ENCODE measurements around the gene PAFAH2.
A peak's percentile ranks its signal among the peaks of the same experiment; 100 is the strongest.

PAFAH2 gene

DNA sequence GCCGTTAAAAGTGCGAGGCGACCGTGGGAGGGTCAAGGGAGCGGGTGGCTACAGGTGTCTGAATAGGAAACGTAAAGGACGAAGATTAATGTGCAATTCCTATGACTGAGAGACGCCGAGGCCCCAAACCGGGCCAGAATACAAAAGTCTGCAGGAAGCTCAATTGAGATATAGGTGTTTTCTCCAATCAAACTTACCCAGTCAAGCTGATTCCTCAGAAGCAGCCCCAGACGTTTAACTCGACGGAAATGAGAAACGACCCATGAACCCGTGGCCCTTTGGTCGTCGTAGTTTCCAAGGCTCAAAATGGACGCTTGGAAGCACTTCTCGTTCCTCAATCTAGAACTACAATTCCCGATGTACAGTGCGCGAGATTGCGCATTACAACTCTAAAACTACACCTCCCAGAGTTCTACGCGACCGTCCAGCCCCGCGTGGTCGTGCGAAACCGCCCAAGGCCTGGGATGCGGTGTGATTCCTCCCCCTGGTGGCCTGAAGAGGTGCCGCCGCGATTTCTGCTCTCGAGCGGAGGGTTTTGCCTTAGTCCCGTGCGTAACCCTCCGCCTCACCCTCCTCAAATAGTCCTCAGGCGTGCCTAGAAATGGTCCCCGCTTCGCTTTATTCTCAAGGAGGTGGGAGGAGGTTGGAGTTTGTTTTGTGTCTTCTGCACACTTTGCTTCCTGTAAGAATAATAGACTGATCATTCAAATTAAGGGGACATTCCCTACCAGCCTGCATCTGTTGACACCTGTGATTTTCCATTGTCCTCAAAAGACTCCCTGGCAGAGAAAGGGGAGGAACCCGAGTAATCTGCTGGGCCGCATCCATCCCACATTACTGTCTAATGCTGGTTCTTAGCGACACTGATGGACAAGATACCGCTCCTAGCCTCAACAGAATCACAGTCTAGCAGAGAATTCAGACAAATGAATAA is at the start of gene PAFAH2:
Gene PAFAH2 (minus strand): TSS at position 236 of the 934 bp plus-strand sequence. CDS start 7,247 bp downstream, outside the sequence.
- DNase-seq, result peak; percentile 96

DNA sequence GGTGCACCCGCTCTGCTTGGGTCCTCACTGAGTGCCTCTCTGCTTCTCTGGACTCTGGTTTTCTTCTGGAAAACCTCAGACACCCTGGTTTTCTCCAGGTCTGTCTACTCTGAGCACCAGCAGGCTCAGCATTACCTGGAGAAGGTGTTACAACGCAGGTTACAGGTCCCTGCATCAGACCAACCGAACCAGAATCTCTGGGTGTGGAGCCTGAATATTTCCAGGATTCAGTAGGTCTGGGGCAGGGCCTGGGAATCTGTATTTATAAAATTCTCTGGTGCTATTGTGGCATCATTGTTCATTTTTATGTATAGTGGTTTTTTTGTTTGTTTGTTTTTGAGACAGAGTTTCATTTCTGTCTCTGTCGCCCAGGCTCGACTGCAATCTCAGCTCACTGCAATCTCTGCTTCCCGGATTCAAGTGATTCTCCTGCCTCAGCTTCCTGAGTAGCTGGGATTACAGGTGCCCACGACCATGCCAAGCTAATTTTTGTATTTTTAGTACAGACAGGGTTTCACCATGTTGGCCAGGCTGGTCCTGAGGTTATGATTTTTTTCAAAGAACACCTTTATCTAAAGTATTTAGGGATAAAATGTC is 49.5 kb upstream of the PAFAH2 start:
- DNase-seq, result no peak

DNA sequence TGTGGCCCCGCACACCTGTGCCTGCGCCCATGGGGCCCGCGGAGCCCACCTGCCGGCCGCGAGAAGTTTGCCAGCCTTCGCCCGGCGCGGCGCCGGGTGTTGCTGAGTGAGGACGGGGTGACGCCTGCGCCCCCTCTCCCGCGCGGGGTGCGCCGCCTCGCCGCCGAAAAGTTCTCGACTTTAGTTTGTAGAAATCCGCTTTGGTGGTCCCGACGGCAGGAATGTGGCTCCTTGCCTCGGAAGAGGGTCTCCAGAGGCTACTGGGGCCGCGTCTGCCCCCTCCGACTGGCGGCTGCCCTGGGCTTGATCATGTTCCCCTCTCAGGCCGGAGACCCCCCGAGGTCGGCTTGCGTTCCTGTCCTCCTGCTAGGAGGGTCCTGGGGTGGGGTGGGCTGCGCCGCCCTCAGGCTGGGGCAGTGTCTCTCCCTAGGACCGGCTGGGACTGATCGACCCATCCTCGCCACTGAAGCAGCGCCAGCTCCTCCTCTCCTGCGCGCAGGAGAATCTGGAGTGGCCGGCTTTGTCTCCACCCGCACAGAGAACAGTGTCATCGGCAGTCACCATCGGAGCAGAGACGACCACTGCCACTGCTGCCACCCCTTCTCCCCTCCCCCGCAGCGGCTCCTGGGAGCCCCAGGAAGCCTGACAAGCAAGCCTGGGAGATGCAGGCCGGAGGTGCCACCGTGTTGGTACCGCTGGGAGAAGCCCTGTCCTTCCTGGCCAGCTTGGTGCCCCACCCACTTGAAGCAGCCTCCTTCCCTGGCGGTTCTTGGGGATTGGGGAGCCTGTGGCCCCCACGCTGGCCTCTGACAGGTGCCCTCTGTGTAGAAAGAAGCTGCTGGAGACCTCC is 48.6 kb upstream of the PAFAH2 start:
- no peak for DNase-seq

DNA sequence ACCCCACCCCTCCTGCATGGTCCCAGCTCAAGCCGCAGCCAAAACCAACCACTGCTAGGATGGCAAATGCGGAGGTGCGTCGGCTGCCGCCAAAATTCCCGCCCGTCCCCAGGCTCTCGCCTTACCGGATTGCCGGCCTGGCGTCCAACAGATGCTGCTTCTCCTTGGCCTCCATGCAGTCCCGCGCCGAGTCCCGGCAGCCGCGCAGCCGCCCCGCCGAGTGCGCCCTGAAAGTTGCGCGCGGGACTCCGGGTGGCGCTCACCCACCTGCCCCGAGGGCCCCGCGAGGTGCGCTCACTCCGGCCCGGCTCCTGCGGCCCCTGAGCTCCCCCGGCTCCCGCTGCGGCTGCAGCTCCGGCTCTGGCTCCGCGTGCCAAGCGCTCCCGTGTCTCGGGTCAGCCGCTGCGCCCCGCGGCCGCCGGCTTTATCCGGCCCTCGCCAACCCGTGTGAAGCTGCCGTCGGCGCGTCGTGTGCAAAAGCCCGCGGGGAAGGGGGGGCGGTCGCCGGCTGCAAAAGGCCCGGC is 47.9 kb upstream of the PAFAH2 start, which contains the start of gene SLC30A2:
Gene SLC30A2 (minus strand): TSS at position 397 of the 524 bp plus-strand sequence. CDS start 222 bp downstream, at position 175.
- no peak for DNase-seq

DNA sequence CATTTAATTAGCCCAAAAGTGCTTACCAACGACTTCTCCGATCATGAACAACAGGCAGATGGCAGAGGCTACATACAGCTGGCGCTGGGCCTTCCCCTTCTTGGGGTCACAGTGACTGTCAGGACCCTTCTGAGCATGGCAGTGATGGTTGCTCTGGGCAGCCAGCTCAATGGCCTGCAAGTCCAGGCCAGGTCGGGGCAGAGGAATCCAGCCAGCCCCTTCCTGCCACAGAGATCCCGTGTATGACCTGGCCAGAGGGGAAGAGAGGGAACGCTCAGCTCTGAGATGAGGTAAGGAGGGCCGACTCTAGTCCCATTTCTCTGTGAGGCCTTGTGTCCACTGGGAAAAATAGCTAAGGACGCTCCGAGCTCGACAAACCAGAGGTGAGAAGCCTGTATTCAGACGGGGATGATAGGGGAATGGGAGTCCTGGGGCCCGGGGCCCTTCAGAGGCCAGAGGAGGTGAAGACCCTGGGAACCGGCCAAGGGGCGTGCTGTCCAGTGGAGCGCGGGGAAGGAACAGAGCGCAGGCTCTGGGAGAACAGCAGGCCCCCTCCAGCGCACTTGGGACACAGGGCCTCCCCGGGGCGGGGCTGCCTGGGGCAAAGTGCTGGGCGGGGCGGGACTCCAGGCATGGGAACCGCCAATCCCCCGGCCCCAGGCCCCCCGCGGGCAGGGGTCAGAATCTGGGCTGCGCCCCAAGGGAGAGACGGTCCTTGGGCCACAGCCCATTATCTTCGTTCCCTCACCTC is 47.3 kb upstream of the PAFAH2 start:
- DNase-seq, result no peak

DNA sequence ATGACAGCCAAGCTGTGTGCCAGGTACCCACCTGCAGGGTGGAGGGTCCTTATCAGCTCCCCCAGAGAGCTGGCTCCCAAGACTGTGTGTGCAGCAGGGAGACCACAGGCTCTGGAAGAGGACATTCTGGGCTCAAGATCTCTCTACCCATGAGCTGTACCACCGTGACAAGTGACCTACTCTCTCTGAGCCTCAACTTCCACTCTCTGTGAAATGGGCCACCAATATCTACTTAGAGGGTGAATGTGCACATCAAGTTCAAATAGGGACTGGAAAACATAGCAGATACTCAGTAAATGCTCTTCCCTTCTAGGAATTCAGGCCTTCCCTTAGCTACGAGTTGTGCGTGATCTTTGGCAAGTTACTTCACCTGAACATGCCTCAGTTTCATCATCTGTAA is 46.6 kb upstream of the PAFAH2 start:
- DNase-seq, result no peak

DNA sequence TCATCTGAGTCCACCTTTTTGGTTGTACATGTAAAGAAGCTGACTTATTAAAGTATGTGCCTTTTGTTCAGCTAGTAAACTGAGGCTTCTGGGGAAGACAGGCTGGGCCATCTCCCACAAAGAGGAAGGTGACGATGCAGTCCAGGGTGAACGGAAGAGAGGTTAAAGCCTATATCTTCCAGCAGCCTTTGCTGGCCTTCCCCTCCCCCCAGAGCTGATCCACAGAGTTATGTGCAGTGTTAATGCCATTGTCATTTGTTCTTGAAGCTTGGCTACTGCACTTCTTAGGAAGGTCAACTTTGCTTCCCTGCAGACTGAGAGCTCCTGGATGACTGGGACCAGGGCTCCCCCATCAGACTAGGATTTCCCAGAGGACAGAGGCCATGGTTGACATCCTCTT is 45.9 kb upstream of the PAFAH2 start:
- DNase-seq, result no peak

DNA sequence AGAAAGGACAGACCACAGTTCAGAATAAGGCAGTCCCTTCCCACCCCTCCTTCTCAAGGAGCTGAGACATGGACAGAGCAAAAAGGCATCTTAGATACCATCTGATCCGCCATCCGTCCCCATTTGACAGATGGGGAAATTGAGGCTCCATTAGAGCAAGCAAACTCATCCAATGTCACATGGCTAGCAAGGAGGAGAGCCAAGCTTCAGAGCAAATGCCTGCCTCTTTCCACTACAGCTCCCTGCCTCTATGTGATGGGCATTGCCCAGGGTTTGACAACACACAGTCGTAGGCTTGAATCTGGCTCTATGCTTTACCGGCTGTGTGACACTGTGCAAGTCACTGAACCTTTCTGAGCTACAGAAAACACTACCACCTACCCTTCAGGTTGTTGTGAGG is 44.1 kb upstream of the PAFAH2 start:
- DNase-seq, result no peak

DNA sequence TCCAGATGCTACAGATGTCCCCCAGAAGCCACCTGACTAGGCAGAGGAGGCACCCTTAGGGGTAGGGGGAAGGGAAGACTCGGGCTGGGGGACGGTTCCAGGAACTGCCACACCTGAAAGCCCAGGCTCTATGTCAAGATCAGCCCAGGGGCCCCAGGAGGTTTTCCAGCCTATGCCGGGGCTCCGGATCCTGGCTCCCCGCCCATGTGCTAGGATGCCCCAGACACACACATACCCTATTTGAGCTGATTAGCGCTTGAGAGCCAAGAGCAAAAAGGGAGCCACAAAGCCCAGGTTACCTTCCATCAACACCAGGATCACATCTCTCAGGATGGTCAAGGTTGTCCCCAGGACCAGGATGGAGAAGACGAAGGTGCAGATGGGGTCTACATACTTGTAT is 43.5 kb upstream of the PAFAH2 start:
- no peak for DNase-seq

DNA sequence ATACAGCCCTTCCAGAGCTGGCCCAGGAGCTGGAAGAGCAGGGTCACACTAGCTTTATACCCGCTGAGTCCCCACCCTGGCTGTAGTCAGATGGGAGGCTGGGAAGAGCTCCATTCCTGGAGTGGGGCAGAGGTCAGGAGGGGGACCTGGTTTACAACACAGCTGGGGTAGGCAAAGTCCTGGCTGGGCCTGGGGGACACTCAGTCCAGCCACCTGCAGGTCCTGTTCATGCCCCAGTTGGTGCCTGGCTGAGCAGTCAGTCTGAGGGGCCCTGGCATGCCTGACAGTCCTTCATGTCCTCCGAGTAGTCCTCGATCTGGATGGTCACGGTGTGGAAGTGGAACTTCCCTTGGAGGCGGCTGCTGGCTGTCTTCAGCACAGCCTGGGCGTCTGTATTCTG is 41.0 kb upstream of the PAFAH2 start:
- DNase-seq, result no peak

DNA sequence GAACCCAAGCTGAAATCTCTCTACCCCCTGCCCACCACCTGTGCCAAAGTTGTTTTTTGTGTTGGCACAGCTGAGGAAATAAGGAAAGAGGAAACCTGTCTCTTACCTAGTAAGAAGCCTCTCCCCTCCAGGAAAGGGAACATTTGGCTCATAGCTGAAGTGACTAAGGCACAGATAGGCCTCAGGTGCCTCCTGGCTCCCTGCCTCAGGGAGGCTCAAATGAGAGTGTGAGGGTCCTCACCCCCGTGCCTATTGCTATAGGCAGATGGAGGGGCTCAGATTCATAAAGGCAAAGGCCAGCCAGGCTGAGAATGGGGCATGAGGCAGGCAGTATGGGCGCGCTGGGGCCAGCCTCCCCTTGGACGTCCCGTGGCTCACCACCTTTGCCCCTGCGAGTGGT is 40.6 kb upstream of the PAFAH2 start:
- no peak for DNase-seq

DNA sequence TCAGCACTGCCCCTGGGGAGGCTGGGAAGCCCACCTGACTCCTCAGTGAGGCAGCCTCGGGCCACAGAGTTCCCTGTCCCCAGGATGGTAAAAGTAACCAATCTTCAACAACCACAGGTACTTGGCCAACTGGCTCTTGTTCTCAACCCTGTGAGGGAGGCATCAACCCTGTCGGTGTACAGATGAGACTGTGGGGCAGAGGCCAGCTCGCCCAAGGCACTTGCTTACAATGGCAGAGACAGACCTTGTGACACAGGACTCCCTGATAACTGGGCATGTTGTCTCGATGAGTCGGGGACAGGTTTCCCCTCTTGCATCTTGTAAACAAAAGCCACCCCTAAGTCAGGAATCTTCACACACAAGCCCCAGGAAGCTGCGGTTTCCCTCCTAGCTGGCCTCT is 40.0 kb upstream of the PAFAH2 start:
- DNase-seq, result no peak

DNA sequence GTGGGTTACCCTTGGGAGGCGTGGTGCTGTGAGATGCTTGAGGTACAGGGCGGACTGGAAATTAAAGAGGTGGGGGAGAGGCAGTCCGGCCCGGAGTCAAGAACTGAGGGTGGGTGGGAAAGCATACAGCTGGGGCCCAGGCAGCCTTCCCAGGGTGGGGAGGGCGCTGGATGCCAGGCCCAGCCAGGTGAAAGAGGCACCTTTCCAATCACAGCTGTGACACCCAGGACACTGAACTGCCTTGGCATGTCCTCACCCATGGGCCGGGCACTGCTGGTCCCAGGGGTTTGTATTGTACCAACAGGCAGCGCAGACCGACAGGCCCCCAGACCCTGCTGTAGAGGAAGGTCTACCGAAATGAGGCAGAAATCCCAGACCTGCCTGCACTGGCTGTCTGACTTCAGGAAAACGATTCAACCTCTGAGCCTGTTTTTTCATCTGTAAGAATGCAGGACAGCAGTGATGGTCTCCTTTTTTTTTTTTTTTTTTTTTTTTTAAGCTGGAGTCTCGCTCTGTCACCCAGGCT is 39.0 kb upstream of the PAFAH2 start:
- no peak for DNase-seq

DNA sequence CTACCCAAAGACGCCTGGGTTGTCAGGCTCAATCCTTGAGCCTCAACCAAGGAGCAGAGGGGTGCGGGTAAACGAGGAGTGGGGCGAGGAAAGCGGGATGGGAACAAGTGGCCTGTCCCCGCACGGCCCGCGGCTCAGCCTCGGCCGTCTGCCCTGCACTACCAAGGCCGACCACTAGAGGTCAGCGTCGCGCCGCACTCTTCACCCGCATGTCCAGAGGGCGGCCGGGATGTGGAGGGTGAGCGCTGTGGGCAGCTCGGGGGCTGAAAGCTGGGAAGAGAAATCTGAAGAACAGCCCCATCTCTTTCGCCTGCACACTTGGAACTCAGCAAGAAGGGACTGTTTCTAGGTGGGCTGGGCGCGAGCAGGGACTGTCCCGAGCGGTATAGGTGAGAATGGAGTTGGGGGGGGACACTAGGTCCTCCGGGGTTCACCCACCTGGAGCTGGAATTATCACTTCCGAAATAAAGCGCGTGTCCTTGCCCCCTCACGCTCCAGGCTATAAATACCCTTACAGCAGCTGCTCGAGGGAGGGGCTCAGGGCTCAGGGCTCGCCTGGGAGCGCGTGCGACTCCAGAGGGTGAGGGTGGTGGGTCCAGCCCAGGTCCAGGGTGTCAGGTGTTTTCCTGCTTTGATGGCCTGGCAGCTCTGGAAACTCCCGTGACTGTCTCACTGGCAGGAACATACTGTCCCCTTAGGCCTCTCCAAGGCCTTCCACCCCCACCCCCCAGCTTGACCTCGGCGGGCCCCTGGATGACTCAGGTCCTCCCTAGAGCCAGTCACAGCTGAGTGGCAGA is 38.3 kb upstream of the PAFAH2 start:
- peak; percentile 82 for DNase-seq

DNA sequence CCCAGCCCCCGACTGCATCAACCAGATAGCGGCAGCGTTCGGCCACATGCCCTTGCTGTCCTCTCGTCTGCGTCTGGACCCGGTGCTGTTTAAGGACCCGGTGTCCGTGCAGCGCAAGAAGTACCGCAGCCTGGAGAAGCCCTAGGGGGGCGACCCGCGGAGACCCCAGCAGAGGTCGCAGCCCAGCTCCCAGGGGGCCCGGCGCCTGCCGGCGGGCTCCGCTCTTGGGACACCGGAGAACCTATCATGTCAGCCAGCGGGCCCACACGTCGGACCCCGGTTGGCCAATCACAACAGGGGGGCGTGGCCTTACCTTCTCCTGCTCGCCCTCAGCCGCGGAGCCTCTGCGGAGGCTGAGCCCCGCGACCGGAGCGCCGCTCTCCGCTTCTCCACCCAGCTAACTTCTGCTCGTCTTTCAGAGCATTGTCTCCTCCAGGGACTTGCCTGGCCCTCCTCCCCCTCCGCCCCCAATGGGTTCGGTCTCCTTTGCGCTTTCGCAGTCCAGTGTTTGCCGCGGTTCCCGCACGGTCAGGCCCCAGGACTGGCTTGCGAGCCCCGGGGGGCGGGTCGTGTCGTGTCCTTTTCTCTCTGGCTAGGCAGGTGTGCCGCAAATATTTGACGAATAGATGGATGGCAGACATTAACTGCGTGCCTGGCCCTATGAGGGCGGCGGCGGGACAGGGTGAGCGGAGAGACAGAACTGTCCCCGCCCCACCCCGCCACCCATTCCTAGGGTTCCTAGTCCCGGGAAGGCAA is 37.5 kb upstream of the PAFAH2 start:
- peak; percentile 94 for DNase-seq

DNA sequence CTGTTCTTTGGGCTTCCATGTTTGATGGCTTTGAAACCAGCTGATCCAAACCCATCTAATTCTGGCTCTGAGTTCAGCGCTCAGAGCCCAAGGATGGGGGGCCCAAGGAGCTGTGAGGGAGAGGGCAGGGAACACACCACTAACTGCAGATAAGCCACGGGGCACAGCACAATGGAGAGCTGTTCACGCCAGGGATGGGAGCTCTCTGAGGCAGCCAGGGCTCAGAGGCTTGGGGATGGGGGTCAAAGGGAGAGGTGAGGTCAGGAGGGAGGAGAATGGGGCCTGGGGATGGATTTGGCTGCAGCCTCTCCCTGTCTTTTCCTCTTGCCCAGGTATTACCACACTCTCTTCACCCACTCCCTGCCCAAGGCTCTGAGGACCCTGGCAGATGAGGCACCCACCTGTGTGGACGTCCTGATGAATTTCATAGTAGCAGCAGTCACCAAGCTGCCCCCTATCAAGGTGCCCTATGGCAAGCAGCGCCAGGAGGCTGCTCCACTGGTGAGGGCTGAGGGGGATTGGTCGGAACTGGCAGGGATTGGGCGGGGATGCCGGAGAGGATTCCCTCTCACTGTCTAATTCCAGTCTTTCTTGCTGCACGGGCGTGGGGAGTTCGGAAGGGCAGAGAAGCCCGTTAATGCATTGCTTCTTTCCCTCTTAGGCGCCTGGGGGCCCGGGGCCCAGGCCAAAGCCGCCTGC is 36.8 kb upstream of the PAFAH2 start:
- DNase-seq, result peak; percentile 7

DNA sequence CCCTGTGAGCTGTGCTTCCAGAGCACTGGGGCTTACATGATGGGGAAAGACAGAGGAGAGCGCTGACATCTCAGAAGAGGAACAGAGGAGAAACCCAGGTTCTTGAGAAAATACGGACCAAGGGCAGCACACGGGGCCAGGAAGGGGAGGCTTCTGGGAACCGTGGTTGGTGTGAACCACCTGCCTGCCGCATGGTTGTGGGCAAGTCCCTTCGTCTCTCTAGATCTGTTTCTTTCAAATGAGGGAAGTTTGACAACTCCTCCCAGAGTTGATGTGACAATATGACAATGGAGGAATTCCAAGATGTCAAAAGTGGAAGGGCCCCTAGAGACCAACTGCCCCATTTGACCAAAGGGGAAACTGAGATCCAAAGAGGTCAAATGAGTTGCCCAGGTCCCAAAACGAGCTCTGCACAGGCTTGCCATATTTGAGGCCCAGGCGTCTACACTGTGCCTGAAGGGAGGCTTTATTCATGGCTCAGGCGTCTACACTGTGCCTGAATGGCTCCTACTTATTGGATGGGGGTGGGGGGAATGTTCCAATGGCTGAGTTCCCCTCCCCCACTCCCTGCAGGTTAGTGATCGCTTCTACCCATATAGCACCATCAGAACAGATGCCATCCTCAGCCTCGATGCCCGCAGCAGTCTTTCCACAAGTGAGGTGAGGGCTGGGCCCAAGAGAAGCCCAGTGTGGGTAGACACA is 34.9 kb upstream of the PAFAH2 start:
- no peak for DNase-seq

DNA sequence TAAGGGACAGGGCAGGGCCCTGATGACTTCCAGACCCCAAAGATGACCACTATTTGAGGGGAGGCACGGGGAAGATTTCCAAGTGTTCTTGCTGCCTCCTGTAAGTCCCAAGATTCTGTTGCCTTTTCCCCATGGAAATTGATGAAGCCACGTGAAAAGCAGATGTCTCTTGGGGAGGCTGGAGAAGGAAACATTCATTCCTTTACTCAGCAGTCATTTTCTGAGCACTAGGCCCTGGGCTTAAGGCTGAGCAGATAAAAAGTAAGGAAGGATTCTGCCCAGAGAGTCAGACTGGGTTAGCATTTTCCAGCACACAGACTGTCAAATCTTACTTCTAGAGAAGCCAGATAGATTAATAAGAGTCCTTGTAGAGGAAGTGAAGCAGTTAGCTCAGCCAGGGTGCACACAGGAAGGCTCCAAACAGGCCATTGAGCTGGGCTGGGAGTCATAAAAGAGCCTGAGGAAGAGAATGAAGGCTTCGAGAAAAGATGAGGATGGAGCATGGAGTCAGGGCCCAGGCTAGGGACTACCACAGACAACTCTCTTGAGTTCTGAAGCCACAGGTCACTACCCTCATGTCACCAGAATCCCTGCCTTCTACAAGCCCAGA is 33.9 kb upstream of the PAFAH2 start:
- DNase-seq, result no peak

DNA sequence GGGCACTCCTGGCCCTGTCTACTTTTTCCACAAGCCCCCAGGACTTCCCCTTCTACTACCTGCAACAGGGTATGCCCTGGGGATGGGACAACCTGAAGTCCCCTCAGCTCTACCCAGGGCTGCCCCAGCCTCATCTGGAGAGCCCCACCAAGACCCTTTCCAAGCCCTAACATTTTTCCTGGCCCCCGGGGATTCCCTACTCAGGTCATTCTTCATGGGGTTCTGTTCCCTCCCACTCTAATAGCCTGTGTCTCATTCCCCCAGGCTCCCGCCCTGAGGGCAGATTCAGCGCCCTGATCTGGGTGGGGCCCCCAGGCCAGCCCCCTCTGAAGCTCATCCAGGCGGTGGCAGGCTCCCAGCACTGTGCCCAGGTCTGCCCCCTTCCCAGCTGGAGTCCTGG is 33.3 kb upstream of the PAFAH2 start:
- DNase-seq, result no peak

Data from activated naive CD4-positive, alpha-beta T cell treated with Interleukin-2 at 50 U/mL for 16 hours (primary cell).